GM15510 (cell line): ENCODE data around the gene USP7.

Source experiments
- POLR2A ChIP-seq: IDR thresholded peaks from 3 replicates; pipeline ENCODE4 v1.6.1; 2011; ENCODE audit warnings: borderline replicate concordance; ENCODE audit not compliant: insufficient read length; ENCODE audit errors: extremely low read depth

USP7 gene

DNA sequence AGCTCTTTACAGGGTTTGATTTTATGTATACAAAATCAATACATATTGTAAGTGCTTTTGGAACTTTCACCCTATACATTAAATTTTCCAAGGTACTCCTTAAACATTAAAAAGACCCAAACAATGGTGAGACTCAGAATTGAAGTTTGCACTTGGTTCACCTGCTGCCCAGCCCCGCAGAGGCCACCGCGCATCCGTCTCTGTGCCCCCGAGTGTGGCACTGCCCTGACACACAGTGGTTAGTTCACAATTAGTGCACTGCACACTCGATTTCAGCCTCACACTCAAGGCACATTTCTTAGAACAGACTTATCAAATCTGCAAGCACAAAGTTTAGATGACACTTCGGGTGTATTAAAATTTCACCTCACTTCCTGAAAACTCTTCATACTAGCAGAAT is 38.3 kb downstream of the USP7 start:
- TF ChIP-seq POLR2A, result no peak

- TF ChIP-seq POLR2A, result no peak
Measured at GRCh38 chr16:8924214-8924613, 39.5 kb downstream of the USP7 start.

DNA sequence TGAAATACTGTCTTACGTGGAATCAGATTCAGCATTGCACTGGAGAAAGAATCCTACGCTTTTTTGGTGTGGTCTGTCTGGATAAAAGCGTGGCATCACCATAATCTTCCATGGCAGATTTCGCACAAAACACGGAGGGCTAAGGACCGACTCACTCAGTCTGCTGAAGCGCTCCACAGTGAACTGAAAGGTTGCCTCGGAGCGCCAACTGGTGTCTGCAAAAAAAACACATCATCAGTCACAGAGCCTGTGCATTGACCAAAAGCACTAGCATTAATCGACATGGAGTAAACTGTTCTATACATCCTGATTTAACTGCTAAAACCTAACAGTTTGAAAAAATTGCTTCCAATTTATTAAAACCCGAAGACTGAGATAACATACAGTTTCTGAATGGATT is 40.5 kb downstream of the USP7 start:
- TF ChIP-seq POLR2A, result no peak

DNA sequence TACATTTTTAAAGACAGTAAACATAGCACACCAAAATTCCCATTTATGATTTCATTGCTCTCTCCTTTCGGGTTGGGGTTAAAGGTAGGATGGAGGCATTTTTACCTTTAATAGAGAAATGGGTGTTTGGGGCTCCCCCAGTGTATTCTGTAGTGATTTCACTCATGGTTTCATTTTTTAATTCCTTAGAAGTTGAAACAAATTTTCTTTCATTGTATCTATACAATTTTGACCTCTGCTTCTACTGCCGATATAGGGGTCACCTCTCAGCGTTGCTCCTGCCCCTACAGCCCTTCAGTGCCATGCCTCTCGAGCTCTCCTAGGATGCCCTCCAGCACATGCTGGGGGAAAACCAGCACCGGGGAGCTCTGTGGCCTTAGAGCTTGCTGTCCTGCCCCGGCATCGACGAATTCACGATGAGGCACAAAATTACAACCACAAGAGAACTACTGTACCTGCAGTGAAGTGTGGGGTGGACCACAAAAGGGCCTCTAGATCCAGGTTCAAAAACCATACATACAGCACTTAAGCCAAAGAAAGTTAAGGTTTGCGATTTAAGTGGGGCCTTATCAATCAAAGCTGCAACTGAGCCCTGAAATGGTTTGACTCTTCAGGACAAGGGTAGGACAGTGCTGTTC is 42.2 kb downstream of the USP7 start:
- TF ChIP-seq POLR2A, result no peak

GRCh38 chr16:8920645-8921346 is 42.9 kb downstream of the USP7 start:
- TF ChIP-seq POLR2A, result no peak

DNA sequence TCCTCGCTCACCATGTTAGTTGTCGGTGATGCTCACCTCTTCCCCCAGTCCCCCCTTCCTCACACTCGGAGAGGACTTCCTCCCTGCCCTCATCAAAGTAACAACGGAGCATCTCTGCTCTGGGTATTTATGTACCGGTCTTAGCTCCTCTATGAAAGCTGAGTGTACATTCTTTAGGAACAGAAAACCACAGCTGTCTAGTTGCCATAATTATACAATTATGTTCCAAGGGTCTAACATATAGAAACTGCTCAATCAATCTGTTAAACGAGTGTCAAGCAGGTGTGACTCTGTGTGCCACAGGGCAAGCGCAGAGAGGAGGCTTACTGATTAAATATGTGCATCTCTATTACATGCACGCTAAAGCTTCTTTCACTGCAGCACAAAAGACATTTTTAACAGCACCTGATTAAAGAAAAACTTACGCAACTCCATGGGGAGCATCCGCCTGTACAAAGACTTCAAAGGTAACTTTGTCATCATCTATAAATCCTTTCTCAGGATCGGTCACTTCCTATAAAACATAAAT is 43.7 kb downstream of the USP7 start:
- no peak for TF ChIP-seq POLR2A

- no peak for TF ChIP-seq POLR2A
Measured at GRCh38 chr16:8919089-8919933, 44.4 kb downstream of the USP7 start.

DNA sequence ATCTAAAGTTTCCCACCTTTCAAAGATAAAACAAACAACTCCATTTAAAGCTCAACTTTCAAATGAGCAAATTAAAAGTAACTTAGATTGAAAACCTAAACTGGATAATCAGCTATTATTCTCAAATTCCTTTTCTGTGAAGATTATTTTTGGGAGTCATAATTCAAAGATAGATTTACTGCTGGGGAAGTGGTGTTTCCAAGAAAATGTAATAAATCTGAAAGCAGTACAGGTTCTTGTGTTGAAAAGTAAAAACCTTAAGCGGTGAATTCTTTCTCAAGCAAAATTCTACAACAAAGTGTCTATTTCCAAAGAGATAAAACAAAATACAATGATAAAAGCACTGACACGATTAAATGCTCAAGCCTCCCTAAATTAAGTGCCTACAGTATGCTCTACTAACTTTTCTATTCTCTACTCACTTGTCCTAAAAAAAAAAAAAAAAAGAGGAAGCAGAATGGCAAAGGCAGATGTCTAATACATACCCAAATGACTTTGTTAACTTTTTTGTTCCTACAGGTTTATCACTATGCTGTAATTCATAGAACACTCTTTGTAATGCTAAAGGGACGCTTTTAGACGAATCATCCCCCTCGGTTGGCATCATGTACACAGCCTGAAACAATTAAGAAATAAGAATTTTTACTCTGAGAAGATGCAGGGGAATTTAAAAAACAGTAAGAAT is 47.0 kb downstream of the USP7 start:
- no peak for TF ChIP-seq POLR2A

- TF ChIP-seq POLR2A, result no peak
Measured at GRCh38 chr16:8915722-8916301, 47.9 kb downstream of the USP7 start.

- no peak for TF ChIP-seq POLR2A
Measured at GRCh38 chr16:8914098-8914497, 49.6 kb downstream of the USP7 start.

DNA sequence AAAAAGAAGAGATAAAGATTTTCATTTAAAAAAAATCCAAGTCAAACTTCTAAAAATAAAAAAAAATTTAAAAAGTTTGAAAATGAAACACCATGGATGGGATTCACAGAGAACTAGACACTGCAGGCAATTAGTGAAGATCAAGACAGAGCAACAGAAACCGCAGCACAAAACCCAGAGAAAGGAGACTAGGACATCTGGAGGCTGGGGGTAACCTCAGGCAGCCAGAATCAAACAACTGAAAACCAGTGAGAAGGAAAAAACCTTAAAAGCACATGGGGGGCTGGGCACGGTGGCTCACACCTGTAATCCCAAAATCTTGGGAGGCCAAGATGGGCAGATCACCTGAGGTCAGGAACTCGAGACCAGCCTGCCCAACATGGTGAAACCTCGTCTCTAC is 50.9 kb downstream of the USP7 start:
- no peak for TF ChIP-seq POLR2A

DNA sequence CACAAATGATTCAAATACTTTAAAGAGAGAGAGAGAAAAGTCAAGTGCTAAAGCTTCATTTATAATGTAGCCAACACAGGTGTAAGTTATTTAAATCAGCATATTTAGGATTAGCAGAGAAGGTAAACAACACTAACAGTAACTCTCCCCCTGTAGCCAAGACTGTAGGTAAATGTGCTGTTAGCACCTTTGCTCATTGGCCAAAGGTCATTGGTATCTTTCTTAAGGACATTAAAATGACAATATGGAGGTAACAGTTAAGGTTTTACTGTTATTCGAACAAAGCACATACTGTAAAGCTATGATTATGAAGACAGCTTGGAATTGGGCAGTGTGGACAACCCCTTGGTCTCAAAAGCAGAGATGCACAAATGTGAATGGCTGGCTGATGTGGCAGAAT is 52.9 kb downstream of the USP7 start:
- TF ChIP-seq POLR2A, result no peak

GRCh38 chr16:8908810-8909468 is 54.8 kb downstream of the USP7 start:
- no peak for TF ChIP-seq POLR2A

- TF ChIP-seq POLR2A, result no peak
Measured at GRCh38 chr16:8907096-8907495, 56.6 kb downstream of the USP7 start.
